GM12878 (cell line): ENCODE data around the gene HSD17B11. TPM values are rescaled to one million over a fixed set of nuclear protein-coding genes. Genes with fewer than 3 reads are reported as not detected.
A peak's percentile ranks its signal among the peaks of the same experiment; 100 is the strongest.

Experiments used
- ATF3 ChIP-seq: IDR thresholded peaks from 2 replicates; pipeline ENCODE4 v1.6.1; 2011; ENCODE audit warnings: low read depth, mild to moderate bottlenecking, low read length, moderate library complexity, borderline replicate concordance; ENCODE audit errors: extremely low read depth
- ATF7 ChIP-seq: fragments of 450-650 bp; IDR thresholded peaks from 2 replicates; pipeline ENCODE4 v1.6.1; 2016; ENCODE audit warnings: low read depth, mild to moderate bottlenecking
- BACH1 ChIP-seq: fragments of 450-650 bp; IDR thresholded peaks from 2 replicates; pipeline ENCODE4 v1.6.1; 2017; ENCODE audit warnings: mild to moderate bottlenecking, borderline replicate concordance
- BCL3 ChIP-seq: IDR thresholded peaks from 2 replicates; pipeline ENCODE4 v1.6.1; 2011; ENCODE audit warnings: borderline replicate concordance, low read depth, mild to moderate bottlenecking, moderate library complexity, low read length; ENCODE audit not compliant: insufficient read depth, poor library complexity, severe bottlenecking
- BHLHE40 ChIP-seq, 2 experiments: fragments of 450-650 bp in 1 of 2; IDR thresholded peaks; 2 replicates each; pipeline ENCODE4 v1.6.1; 2011 to 2017; ENCODE audit warnings: low read depth in 2 of 2, borderline replicate concordance in 1 of 2, improper control_type of control experiment in 1 of 2, low read length in 1 of 2, mild to moderate bottlenecking in 1 of 2
- CBX5 ChIP-seq: sonication (generic); IDR thresholded peaks from 2 replicates; pipeline ENCODE4 v1.6.1; 2016; ENCODE audit warnings: low read depth, moderate library complexity, mild to moderate bottlenecking, inconsistent platforms
- CREB1 ChIP-seq: IDR thresholded peaks from 2 replicates; pipeline ENCODE4 v1.6.1; 2012; ENCODE audit warnings: low read depth, mild to moderate bottlenecking, inconsistent platforms
- CREM ChIP-seq: IDR thresholded peaks from 2 replicates; pipeline ENCODE4 v1.6.1; 2014; ENCODE audit warnings: antibody characterized with exemption, low read depth
- EZH2 ChIP-seq: IDR thresholded peaks from 2 replicates; pipeline ENCODE4 v1.6.1; 2012; ENCODE audit warnings: low read depth, mild to moderate bottlenecking, control low read depth, inconsistent platforms, low read length, borderline replicate concordance; ENCODE audit not compliant: control insufficient read depth
- HDGF ChIP-seq: fragments of 450-650 bp; IDR thresholded peaks from 2 replicates; pipeline ENCODE4 v1.6.1; 2016; ENCODE audit warnings: antibody characterized with exemption
- MAX ChIP-seq: IDR thresholded peaks from 2 replicates; pipeline ENCODE4 v1.6.1; 2012; ENCODE audit warnings: low read depth, low read length, improper control_type of control experiment
- NR2F1 ChIP-seq: fragments of 450-650 bp; conservative IDR thresholded peaks from 2 replicates; pipeline ENCODE4 v1.6.1; 2017; ENCODE audit warnings: mild to moderate bottlenecking
- POU2F2 ChIP-seq: IDR thresholded peaks from 3 replicates; pipeline ENCODE4 v1.6.1; 2011; ENCODE audit warnings: low read depth, mild to moderate bottlenecking, low read length, borderline replicate concordance
- RAD51 ChIP-seq: fragments of 450-650 bp; IDR thresholded peaks from 2 replicates; pipeline ENCODE4 v1.6.1; 2016; ENCODE audit warnings: moderate library complexity, mild to moderate bottlenecking, inconsistent platforms
- SIX5 ChIP-seq: IDR thresholded peaks from 2 replicates; pipeline ENCODE4 v1.6.1; 2011; ENCODE audit warnings: mild to moderate bottlenecking, low read depth, low read length, moderate library complexity; ENCODE audit not compliant: severe bottlenecking
- SMARCA5 ChIP-seq: fragments of 450-650 bp; IDR thresholded peaks from 2 replicates; pipeline ENCODE4 v1.6.1; 2017; ENCODE audit warnings: mild to moderate bottlenecking
- SPI1 ChIP-seq: IDR thresholded peaks from 2 replicates; pipeline ENCODE4 v1.6.1; 2011; ENCODE audit warnings: low read depth, mild to moderate bottlenecking, low read length, moderate library complexity, borderline replicate concordance; ENCODE audit not compliant: insufficient read depth
- ZNF384 ChIP-seq: IDR thresholded peaks from 2 replicates; pipeline ENCODE4 v1.6.1; 2012; ENCODE audit warnings: low read depth, mild to moderate bottlenecking, low read length, improper control_type of control experiment, borderline replicate concordance
- ZNF622 ChIP-seq: fragments of 450-650 bp; IDR thresholded peaks from 2 replicates; pipeline ENCODE4 v1.6.1; 2017; ENCODE audit warnings: mild to moderate bottlenecking, inconsistent platforms
- polyA plus RNA-seq, 11 experiments: library from polyadenylated mRNA; depleted of rRNA in 4 of 11; unstranded in 6 of 11; stranded (reverse) in 5 of 11; fragments of >200 nt; fragmentation: Nextera tagmentation in 4 of 11; fragmentation: Illumina TruSeq in 1 of 11; extraction: Ambion mirVana in 4 of 11; extraction: Trizol in 1 of 11; gene quantifications; 1 replicate in 1 of 11; 2 replicates in 10 of 11; pipeline versions ENCODE4 v1.2.1 to v1.2.3, GENCODE V29; 2011 to 2016; ENCODE audit warnings: inconsistent platforms in 2 of 11, missing spikeins in 2 of 11, low read depth in 1 of 11
- total RNA-seq, 4 experiments: library from RNA; depleted of rRNA in 3 of 4; stranded (reverse); fragments of >200 nt in 3 of 4; fragmentation: Illumina TruSeq in 1 of 4; extraction: Trizol in 1 of 4; gene quantifications; 2 replicates each; pipeline versions ENCODE4 v1.2.1 to v1.2.3, GENCODE V29; 2013 to 2021
- TF ChIP-seq, protein P1 (sequence below): fragments of 450-650 bp; IDR thresholded peaks from 2 replicates; pipeline ENCODE4 v1.6.1; 2017; ENCODE audit warnings: borderline replicate concordance
- TF ChIP-seq, protein P2 (sequence below): fragments of 450-650 bp; IDR thresholded peaks from 2 replicates; pipeline ENCODE4 v1.6.1; 2016; ENCODE audit warnings: mild to moderate bottlenecking

Gene HSD17B11
- total and polyA plus RNA-seq, 10 of the 15 experiments (the other 5 are each of a cell fraction or from before 2014, with no cell fraction given) = 10.3 to 29.5 (median 17.7) TPM

DNA sequence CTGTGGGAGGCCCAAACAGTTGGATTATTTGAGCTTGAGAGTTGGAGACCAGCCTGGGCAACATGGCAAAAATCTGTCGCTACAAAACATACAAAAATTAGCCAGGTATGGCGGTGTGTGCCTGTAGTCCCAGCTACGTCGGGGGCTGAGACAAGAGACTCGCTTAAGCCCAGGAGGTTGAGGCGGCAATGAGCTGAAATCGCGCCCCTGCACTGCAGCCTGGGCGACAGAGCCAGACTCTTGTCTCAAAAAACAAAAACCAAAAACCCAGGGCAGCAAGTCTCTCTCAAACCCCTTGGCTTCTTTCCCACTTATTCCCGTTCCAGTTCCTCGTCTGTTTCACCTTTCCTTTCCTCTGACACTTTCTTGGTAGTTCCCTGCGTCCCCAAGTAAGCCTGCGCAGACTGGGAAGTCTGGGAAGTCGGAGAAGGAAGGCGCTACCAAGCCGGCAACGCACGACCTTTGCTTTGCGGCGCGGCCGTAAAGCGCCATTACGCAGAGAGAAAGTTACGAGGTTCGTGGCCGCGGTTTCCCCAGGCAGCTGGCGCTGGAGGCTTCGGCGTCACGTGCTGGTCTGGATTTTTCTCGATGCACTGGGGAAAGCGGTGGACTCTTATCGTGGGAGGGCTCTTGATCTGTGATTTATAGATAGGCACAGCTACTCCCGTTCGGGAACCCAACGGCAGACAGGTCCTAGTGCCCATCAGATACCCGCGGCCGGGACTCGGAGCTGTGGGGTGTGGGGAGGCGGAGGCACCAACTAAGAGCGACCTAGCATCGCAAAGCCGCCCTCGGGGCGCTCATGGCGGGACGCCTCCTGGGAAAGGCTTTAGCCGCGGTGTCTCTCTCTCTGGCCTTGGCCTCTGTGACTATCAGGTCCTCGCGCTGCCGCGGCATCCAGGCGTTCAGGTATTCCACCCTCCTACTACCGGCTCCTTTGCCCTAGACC lies 31.4 kb upstream of the HSD17B11 start, which contains the start of gene NUDT9 (continued):
- TF ChIP-seq, protein P1, sequence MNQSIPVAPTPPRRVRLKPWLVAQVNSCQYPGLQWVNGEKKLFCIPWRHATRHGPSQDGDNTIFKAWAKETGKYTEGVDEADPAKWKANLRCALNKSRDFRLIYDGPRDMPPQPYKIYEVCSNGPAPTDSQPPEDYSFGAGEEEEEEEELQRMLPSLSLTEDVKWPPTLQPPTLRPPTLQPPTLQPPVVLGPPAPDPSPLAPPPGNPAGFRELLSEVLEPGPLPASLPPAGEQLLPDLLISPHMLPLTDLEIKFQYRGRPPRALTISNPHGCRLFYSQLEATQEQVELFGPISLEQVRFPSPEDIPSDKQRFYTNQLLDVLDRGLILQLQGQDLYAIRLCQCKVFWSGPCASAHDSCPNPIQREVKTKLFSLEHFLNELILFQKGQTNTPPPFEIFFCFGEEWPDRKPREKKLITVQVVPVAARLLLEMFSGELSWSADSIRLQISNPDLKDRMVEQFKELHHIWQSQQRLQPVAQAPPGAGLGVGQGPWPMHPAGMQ = no peak
- peak; percentile 55 for TF ChIP-seq BCL3
- no peak for TF ChIP-seq ZNF384
- peak; percentile 41; the same call in 1 of the 2 replicates for TF ChIP-seq NR2F1
- TF ChIP-seq SMARCA5 = peak; percentile 47; the same call in 1 of the 2 replicates
- TF ChIP-seq CBX5 = peak; percentile 79
- TF ChIP-seq SIX5 = peak; percentile 39
- TF ChIP-seq CREM = peak; percentile 75
- no peak for TF ChIP-seq SPI1
- TF ChIP-seq MAX = peak; percentile 78
- peak; percentile 85 for TF ChIP-seq RAD51
- peak; percentile 87 for TF ChIP-seq CREB1
- TF ChIP-seq HDGF = peak; percentile 19; the same call in 1 of the 2 replicates
- no peak for TF ChIP-seq EZH2
- TF ChIP-seq, protein P2, sequence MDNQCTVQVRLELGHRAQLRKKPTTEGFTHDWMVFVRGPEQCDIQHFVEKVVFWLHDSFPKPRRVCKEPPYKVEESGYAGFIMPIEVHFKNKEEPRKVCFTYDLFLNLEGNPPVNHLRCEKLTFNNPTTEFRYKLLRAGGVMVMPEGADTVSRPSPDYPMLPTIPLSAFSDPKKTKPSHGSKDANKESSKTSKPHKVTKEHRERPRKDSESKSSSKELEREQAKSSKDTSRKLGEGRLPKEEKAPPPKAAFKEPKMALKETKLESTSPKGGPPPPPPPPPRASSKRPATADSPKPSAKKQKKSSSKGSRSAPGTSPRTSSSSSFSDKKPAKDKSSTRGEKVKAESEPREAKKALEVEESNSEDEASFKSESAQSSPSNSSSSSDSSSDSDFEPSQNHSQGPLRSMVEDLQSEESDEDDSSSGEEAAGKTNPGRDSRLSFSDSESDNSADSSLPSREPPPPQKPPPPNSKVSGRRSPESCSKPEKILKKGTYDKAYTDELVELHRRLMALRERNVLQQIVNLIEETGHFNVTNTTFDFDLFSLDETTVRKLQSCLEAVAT = peak; percentile 78
- TF ChIP-seq ATF7 = peak; percentile 45
- peak; percentile 33; the same call in 2 of the 3 replicates for TF ChIP-seq POU2F2
- peak; percentile 92 for TF ChIP-seq ATF3
- no peak for TF ChIP-seq ZNF622
- 0 out of 2 replicates have a peak, but pooled peaks have one; percentile 40 for TF ChIP-seq BACH1
- TF ChIP-seq BHLHE40 (IDR thresholded peaks at IDR 0.05; ENCODE audit: borderline replicate concordance in 1 of 2, low read depth in 2 of 2, low read length in 1 of 2) = peak; percentile 96
